HepG2 (cell line): ENCODE measurements around the gene SARS2. TPM values are rescaled to one million over a fixed set of nuclear protein-coding genes. Genes with fewer than 3 reads are reported as not detected.

ENCODE experiments used
- ADNP ChIP-seq: sonication (generic); formaldehyde crosslinking; IDR thresholded peaks from 2 replicates; pipeline ENCODE4 v1.4.0; 2020; ENCODE audit warnings: missing genetic modification reagents
- GRHL1 ChIP-seq: sonication (generic); formaldehyde crosslinking; conservative IDR thresholded peaks from 2 replicates; pipeline ENCODE4 v1.8.0; 2022; ENCODE audit warnings: missing genetic modification reagents
- JUND ChIP-seq: sonication (generic); formaldehyde crosslinking; IDR thresholded peaks from 2 replicates; pipeline ENCODE4 v1.8.0; 2022; ENCODE audit warnings: mild to moderate bottlenecking, missing genetic modification reagents
- MLX ChIP-seq: IDR thresholded peaks from 2 replicates; pipeline ENCODE4 v1.6.1; 2016
- NONO ChIP-seq, 2 experiments: fragments of 450-650 bp in 1 of 2; sonication (generic) in 1 of 2; formaldehyde crosslinking in 1 of 2; IDR thresholded peaks in 1 of 2; conservative IDR thresholded peaks in 1 of 2; 2 replicates each; pipeline versions ENCODE4 v1.6.1 to v1.8.0; 2017 to 2022; ENCODE audit warnings: mild to moderate bottlenecking in 1 of 2, missing genetic modification reagents in 1 of 2, moderate library complexity in 1 of 2
- NR2C2 ChIP-seq: sonication (generic); formaldehyde crosslinking; IDR thresholded peaks from 2 replicates; pipeline ENCODE4 v1.4.0; 2020; ENCODE audit warnings: missing genetic modification reagents, mild to moderate bottlenecking, moderate library complexity, borderline replicate concordance
- SMAD1 ChIP-seq: sonication (generic); formaldehyde crosslinking; IDR thresholded peaks from 2 replicates; pipeline ENCODE4 v1.4.0; 2020; ENCODE audit warnings: missing genetic modification reagents, low read depth, mild to moderate bottlenecking, borderline replicate concordance
- SMARCC2 ChIP-seq: fragments of 450-650 bp; IDR thresholded peaks from 2 replicates; pipeline ENCODE4 v1.6.1; 2017; ENCODE audit warnings: antibody characterized with exemption, mild to moderate bottlenecking
- ZNF230 ChIP-seq: sonication (generic); formaldehyde crosslinking; IDR thresholded peaks from 2 replicates; pipeline ENCODE4 v1.4.0; 2020; ENCODE audit warnings: mild to moderate bottlenecking, missing genetic modification reagents
- ZNF296 ChIP-seq: sonication (generic); formaldehyde crosslinking; conservative IDR thresholded peaks from 2 replicates; pipeline ENCODE4 v1.5.0; 2020; ENCODE audit warnings: mild to moderate bottlenecking, missing genetic modification reagents
- ZNF724P ChIP-seq: sonication (generic); formaldehyde crosslinking; IDR thresholded peaks from 2 replicates; pipeline ENCODE4 v1.8.0; 2022; ENCODE audit warnings: missing genetic modification reagents, borderline replicate concordance
- ZNF850 ChIP-seq: sonication (generic); formaldehyde crosslinking; conservative IDR thresholded peaks from 2 replicates; pipeline ENCODE4 v1.9.0; 2021; ENCODE audit warnings: mild to moderate bottlenecking, missing genetic modification reagents
- polyA plus RNA-seq, 8 experiments: library from polyadenylated mRNA; depleted of rRNA in 3 of 8; stranded (reverse) in 7 of 8; unstranded in 1 of 8; fragments of >200 nt; fragmentation: Illumina TruSeq in 4 of 8; extraction: Trizol in 4 of 8; gene quantifications; 2 replicates each; pipeline versions ENCODE4 v1.2.1 to v1.2.3, GENCODE V29; 2011 to 2016; ENCODE audit warnings: low read depth in 4 of 8, missing spikeins in 1 of 8, mixed read lengths in 1 of 8; ENCODE audit not compliant: insufficient read depth in 1 of 8
- total RNA-seq, 5 experiments: library from RNA; depleted of rRNA; stranded (reverse); fragments of >200 nt; fragmentation: Illumina TruSeq; extraction: Trizol; gene quantifications; 2 replicates each; pipeline ENCODE4 v1.2.3, GENCODE V29; 2016; ENCODE audit warnings: low read depth in 1 of 5
- TF ChIP-seq, protein P1 (sequence below): sonication (generic); formaldehyde crosslinking; conservative IDR thresholded peaks from 2 replicates; pipeline ENCODE4 v1.4.0; 2020; ENCODE audit warnings: mild to moderate bottlenecking, missing genetic modification reagents, moderate library complexity
- TF ChIP-seq, protein P2 (sequence below): sonication (generic); formaldehyde crosslinking; IDR thresholded peaks from 2 replicates; pipeline ENCODE4 v1.5.0; 2020; ENCODE audit warnings: missing genetic modification reagents
- TF ChIP-seq, protein P3 (sequence below): sonication (generic); formaldehyde crosslinking; IDR thresholded peaks from 2 replicates; pipeline ENCODE4 v1.8.0; 2022; ENCODE audit warnings: low read depth, missing genetic modification reagents
- TF ChIP-seq, protein P4 (sequence below): sonication (generic); formaldehyde crosslinking; IDR thresholded peaks from 2 replicates; pipeline ENCODE4 v1.4.0; 2020; ENCODE audit warnings: missing genetic modification reagents, low read depth, mild to moderate bottlenecking, borderline replicate concordance

Gene SARS2
- total and polyA plus RNA-seq, 2 of the 13 experiments (the other 11 are each of a cell fraction or from before 2014, with no cell fraction given), result 40.0 to 48.6 TPM

GRCh38 chr19:38977445-38978325 lies 47.1 kb upstream of the SARS2 start (continued):
- no peak for TF ChIP-seq NONO (IDR thresholded peaks at IDR 0.05)
- TF ChIP-seq NONO (CRISPR knock-in tag; conservative IDR thresholded peaks at IDR 0.05), result no peak
- TF ChIP-seq JUND, result no peak
- TF ChIP-seq NR2C2 (CRISPR knock-in tag), result no peak
- TF ChIP-seq, protein P1, sequence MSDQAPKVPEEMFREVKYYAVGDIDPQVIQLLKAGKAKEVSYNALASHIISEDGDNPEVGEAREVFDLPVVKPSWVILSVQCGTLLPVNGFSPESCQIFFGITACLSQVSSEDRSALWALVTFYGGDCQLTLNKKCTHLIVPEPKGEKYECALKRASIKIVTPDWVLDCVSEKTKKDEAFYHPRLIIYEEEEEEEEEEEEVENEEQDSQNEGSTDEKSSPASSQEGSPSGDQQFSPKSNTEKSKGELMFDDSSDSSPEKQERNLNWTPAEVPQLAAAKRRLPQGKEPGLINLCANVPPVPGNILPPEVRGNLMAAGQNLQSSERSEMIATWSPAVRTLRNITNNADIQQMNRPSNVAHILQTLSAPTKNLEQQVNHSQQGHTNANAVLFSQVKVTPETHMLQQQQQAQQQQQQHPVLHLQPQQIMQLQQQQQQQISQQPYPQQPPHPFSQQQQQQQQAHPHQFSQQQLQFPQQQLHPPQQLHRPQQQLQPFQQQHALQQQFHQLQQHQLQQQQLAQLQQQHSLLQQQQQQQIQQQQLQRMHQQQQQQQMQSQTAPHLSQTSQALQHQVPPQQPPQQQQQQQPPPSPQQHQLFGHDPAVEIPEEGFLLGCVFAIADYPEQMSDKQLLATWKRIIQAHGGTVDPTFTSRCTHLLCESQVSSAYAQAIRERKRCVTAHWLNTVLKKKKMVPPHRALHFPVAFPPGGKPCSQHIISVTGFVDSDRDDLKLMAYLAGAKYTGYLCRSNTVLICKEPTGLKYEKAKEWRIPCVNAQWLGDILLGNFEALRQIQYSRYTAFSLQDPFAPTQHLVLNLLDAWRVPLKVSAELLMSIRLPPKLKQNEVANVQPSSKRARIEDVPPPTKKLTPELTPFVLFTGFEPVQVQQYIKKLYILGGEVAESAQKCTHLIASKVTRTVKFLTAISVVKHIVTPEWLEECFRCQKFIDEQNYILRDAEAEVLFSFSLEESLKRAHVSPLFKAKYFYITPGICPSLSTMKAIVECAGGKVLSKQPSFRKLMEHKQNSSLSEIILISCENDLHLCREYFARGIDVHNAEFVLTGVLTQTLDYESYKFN (CRISPR knock-in tag), result 0 out of 2 replicates have a peak, but pooled peaks have one; percentile 12
- no peak for TF ChIP-seq ZNF296 (CRISPR knock-in tag)
- TF ChIP-seq ZNF850 (CRISPR knock-in tag), result no peak
- no peak for TF ChIP-seq ADNP (CRISPR knock-in tag)
- no peak for TF ChIP-seq SMARCC2
- TF ChIP-seq SMAD1 (CRISPR knock-in tag), result no peak
- no peak for TF ChIP-seq GRHL1 (CRISPR knock-in tag)
- TF ChIP-seq, protein P2, sequence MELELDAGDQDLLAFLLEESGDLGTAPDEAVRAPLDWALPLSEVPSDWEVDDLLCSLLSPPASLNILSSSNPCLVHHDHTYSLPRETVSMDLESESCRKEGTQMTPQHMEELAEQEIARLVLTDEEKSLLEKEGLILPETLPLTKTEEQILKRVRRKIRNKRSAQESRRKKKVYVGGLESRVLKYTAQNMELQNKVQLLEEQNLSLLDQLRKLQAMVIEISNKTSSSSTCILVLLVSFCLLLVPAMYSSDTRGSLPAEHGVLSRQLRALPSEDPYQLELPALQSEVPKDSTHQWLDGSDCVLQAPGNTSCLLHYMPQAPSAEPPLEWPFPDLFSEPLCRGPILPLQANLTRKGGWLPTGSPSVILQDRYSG (CRISPR knock-in tag), result no peak
- TF ChIP-seq, protein P3, sequence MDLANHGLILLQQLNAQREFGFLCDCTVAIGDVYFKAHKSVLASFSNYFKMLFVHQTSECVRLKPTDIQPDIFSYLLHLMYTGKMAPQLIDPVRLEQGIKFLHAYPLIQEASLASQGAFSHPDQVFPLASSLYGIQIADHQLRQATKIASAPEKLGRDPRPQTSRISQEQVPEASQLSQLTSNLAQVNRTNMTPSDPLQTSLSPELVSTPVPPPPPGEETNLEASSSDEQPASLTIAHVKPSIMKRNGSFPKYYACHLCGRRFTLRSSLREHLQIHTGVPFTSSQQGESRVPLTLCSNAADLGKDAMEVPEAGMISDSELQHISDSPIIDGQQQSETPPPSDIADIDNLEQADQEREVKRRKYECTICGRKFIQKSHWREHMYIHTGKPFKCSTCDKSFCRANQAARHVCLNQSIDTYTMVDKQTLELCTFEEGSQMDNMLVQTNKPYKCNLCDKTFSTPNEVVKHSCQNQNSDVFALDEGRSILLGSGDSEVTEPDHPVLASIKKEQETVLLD (CRISPR knock-in tag), result no peak
- peak; percentile 53; the same call in 1 of the 2 replicates for TF ChIP-seq MLX
- TF ChIP-seq ZNF724P, result no peak; the same call in 1 of the 2 replicates
- TF ChIP-seq, protein P4, sequence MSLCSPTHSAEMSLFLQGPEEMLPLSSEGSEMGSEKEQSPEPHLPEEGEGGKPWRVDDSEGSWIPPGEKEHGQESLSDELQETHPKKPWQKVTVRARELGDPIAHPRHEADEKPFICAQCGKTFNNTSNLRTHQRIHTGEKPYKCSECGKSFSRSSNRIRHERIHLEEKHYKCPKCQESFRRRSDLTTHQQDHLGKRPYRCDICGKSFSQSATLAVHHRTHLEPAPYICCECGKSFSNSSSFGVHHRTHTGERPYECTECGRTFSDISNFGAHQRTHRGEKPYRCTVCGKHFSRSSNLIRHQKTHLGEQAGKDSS (CRISPR knock-in tag), result no peak
- no peak for TF ChIP-seq ZNF230 (CRISPR knock-in tag)
